Activated CD4-positive, alpha-beta T cell treated with anti-CD3 and anti-CD28 coated beads for 4 hours (primary cell): Measurements from ENCODE around the gene TMEM258.
A peak's percentile ranks its signal among the peaks of the same experiment; 100 is the strongest.

ENCODE experiments used
- DNase-seq, 2 donors: peaks; one replicate each; pipeline ENCODE4 v3.0.0-alpha.2; 2020

The TMEM258 gene

DNA sequence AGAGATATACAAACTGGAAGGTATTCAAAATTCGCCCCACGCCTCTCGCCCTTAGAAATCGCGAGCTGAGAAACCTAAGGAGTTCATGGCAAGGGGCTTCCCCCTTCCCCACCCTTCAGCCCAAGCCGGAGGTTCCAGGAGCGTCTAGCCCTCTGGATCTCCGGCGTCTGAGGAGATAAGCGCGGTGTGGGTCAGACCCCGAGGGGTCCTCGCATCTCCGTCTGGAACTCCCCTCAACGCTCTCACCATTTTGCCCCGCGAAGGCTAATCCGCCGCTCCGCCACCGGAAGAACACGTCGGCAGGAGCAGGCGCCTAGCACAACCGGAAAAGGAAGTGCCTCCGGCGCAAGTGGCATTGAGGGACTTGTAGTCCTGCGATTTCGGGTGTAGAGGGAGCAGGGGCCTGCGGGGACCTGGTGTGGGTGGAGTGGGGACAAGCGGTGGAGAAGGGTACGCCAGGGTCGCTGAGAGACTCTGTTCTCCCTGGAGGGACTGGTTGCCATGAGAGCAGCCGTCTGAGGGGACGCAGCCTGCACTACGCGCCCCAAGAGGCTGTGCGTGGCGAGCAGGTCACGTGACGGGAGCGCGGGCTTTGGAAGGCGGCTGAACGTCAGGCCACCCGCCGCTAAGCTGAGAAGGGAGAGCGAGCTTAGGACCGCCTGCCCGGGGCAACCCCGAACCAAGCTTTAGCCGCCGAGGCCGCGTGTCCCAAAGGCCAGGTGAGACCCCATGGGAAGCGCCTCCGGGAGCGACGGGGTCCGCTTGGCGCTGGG, at the start of gene TMEM258, which contains the start of gene FEN1:
Gene TMEM258 (minus strand): TSS at position 290 of the 773 bp plus-strand sequence. CDS start 41 bp downstream, at position 249.
Gene FEN1 (plus strand): TSS at position 602 of the 773 bp plus-strand sequence. CDS start 2,451 bp downstream, outside the sequence.
- DNase-seq: peak; percentile 81 to 86

DNA sequence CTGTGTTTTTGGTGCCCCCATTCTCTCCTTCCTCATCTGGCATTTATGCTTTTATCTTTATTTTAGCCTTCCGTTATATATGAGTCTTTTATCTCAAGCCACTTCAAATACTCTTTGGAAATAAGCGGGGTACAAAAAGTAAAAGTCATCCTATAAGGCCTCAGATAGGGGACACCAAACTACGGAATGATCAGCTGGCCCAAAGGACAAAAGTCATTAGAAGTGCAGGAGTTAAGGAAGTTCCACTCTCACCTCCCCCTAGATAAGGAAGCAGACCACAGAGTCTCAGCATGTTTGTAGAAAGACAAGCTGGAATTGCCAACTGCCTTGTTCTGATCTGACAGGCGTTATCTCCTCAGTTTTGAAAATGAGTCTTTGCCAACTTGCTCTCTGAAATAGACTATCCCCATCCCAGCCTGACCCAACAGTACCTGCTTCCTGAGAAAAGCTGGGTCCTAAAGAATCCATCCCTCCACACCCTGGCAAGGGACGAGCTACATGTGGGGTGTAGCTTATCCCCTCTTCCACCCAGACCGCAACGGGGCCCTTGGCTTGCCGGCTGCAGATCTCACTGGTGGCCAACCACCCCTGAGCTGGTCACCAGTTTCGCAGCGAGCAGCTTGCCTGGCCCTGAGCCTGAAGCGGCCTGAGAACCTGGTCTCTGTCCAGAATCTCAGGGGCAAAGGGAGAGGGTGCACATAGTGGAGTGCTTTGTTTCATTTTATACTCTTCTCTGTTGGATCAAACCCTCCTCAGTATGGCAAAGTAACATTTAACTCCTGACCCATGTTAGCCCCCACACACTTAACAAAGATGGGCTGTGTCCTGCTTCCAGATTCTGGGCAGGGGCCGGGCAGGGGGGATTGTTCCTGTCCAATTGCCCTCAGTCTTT, 49.5 kb upstream of the TMEM258 start:
- no peak for DNase-seq

- DNase-seq: no peak
Measured at GRCh38 chr11:61840371-61840770, 48.0 kb upstream of the TMEM258 start.

GRCh38 chr11:61839742-61840141, 47.3 kb upstream of the TMEM258 start:
- DNase-seq: no peak

DNA sequence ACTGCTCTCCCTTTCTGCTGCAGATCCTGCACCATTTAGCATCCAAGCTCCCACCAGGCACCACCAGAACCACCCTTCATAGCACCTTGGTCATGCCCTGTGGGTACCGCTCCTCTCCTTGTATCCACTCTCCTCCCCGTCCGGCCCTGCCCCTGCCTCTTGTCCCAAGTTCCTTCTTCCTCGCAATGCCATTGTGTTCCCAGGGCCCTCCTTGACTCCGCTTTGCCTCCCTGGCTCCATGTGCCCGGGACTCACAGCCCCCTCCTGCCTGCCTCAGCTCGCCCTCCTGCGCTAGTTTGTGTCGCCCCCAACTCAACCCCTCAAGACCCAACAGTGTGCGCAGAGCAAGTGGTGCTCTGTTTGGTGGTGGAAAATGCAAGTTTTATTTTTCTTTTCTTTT, 46.5 kb upstream of the TMEM258 start:
- DNase-seq: no peak

DNA sequence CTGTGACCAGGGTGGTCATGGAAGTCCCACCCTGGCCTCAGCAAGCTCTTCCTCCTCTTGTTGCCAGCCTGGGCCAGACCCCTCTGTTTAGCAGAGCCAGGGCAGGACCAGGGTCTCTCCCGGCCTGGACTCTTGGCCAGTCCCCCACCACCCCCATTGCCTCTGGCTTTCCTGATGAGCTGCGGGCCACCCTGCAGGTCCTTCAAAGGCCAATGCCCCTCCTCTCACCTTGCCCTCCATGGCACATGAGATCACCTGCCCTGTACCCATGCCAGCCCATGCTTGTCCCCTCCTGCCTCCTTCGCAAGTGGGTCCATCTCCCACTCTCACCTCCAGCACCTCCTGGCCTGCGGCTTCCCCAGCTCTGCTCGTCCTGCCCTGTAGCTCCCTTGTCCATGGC, 46.1 kb upstream of the TMEM258 start:
- no peak for DNase-seq

- no peak for DNase-seq
Measured at GRCh38 chr11:61837411-61838005, 45.1 kb upstream of the TMEM258 start.

DNA sequence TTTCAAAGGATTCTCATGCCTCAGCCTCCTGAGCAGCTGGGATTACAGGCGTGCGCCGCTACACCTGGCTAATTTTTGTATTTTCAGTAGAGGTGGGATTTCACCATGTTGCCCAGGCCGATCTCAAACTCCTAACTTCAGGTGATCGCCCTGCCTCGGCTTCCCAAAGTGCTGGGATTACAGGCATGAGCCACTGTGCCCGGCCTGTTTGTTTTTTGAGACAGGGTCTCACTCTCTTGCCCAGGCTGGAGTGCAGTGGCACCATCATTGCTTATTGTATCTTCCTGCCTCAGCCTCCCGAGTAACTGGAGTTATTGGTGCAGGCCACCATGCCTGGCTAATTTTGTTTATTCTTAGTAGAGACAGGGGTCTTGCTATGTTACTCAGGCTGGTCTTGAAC, 43.8 kb upstream of the TMEM258 start:
- no peak for DNase-seq

GRCh38 chr11:61834278-61835048, 42.1 kb upstream of the TMEM258 start:
- peak; percentile 13 to 19 for DNase-seq

DNA sequence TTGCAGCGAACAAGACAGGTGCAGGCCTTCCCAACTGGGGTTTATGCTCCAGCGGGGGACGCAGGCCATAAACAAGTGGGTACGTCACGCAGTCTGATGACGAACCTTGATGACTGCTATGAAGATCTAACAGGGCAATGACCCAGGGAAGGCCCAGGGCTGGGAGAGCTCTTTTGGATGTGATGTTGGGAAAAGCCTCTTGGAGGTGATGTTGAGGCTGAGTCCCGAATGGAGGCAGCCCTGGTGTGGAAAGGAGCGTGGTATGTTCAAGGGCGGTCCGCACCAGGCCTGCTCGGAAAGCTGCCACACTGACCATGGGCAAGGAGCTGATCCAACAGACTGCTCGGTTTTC, 41.5 kb upstream of the TMEM258 start:
- no peak for DNase-seq

GRCh38 chr11:61833471-61833870, 41.1 kb upstream of the TMEM258 start:
- DNase-seq: no peak

- DNase-seq: no peak
Measured at GRCh38 chr11:61832754-61833153, 40.4 kb upstream of the TMEM258 start.

DNA sequence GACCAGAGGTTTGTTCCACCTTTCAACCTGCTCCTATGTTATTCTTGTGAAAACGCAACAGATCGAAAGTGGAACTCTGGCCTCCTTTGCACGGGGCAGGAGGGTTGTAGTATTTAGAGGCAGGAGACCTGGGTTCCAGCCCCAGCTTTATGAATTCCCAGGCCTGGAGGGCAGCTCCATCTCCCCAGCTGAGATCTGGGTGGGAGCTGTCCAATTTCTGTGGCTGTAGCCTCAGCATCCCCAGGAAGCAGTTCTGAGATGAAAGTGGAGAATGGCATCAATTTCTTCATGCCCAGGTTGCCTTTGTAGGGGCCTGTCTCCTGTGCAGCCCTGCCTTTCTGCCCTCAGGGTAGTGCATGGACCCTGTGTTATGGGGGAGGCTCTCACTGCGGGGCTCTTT, 39.8 kb upstream of the TMEM258 start:
- DNase-seq: no peak

DNA sequence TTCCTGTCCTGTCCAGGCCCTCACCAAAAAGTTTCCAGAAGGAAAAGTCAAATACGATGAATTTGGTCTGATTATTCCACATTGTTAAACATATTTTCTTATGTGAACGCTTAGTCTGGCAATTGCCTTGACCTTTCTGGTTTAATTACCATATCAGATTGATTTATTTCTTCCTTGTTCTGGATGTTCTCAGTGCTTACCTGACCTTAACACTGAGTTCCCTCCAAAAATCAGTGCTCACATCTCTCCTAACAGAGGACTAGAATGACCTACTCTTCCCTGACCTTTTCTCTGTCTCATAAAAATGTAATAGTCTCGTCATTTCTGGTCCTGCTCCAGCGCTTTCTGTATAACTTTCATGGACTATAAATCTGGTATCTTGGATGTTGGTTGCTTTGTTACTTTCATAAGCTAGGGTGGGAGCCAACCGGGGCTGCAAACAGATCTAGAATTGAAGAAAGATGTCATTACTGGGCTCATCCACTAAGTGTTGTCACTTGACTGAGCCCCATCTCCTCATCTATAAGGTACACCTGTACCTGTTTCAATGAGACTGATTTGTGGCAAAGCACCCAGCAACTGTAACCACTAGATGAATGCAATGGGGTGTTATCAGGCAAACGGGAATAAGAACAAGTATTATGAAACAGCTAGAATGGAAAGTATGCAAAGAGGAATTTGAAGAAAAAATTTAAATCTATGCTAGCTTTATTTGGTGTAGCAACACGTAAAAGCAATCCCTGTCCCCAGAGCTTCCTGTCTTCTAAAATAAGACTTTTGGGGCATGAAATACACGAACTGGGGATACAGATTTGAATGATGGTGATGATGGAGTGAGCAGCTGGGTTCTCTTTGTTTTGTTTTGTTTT, 38.1 kb upstream of the TMEM258 start:
- no peak for DNase-seq

GRCh38 chr11:61829806-61830205, 37.4 kb upstream of the TMEM258 start:
- DNase-seq: no peak

DNA sequence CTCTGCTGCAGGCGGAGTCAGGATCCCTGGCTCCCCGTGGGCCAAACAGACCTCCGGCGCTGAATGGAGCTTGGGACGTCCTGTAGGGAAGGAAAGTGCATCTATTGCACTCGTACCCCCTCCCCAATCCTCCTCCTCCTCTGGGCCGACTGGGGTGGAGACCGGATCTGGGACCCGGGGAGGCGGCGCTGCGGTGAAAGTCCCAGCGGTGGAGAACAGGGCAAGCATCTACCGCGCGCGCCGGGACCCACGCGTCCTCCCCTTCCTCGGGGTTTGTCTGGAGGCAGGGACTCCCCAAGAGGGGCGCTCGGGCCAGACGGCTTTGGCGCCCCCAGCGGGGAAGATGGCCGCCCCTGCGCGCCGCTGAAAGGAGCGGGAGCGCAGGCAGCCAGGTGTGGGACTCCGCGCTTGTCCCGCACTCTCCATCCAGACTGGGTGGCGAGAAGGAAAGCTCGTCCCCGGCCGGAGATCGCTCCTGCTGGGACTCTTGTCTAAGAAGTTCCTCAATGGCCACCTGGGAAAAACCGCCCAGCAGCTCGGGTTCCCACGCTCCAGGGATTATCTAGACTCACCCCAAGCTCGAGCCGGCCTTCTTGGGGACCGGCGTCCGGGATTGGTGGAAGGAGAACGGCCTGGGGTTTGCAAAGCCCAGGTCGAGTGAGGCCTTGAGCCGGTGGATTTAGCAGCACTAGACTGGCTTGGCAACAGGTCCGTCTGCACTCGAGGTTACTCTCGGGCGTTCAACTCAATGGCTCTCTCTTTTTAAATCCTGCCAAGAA, 36.4 kb upstream of the TMEM258 start:
- DNase-seq: peak; percentile 6 to 22

DNA sequence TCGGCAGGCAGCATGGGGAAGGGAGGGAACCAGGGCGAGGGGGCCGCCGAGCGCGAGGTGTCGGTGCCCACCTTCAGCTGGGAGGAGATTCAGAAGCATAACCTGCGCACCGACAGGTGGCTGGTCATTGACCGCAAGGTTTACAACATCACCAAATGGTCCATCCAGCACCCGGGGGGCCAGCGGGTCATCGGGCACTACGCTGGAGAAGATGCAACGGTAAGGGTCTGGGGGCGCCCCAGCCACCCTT, 35.9 kb upstream of the TMEM258 start:
- DNase-seq: no peak

DNA sequence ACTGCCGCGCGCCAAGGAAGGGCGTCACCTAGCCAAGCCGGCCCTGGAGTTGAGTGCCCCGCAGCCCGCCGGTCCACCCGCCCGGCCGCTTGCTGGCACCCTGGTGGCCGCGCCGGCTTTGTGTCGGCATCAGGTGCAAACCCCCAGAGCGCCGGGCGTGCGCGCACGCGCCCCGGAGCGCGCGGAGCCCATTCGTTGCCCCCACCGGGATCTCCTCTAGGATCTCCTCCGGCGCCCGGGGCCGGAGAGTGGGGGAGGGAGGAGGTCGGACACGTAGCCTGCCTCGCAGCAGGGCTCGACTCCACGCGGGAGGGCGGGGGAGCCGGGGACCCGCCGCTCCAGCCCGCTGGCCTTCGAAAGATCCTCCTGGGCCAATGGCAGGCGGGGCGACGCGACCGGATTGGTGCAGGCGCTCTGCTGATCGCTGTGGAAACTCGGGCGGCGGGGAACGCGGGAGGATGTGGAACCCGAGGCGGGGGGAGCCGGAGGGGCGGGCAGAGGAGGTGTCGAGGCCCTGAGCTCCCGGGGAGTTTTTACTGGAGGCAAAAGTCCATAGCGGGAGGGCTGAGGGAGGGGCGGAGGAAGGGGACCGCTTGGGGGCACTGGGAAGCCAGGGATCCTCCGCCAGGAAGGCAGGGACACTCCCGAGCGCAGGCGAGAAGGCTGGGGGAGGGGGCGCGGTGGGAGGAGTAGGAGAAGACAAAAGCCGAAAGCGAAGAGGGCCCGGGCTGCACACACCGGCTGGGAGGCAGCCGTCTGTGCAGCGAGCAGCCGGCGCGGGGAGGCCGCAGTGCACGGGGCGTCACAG, 35.4 kb upstream of the TMEM258 start, which contains the start of gene FADS2:
Gene FADS2 (plus strand): TSS at position 730 of the 808 bp plus-strand sequence. CDS start 91 bp downstream, outside the sequence.
- peak; percentile 47 to 49 for DNase-seq

DNA sequence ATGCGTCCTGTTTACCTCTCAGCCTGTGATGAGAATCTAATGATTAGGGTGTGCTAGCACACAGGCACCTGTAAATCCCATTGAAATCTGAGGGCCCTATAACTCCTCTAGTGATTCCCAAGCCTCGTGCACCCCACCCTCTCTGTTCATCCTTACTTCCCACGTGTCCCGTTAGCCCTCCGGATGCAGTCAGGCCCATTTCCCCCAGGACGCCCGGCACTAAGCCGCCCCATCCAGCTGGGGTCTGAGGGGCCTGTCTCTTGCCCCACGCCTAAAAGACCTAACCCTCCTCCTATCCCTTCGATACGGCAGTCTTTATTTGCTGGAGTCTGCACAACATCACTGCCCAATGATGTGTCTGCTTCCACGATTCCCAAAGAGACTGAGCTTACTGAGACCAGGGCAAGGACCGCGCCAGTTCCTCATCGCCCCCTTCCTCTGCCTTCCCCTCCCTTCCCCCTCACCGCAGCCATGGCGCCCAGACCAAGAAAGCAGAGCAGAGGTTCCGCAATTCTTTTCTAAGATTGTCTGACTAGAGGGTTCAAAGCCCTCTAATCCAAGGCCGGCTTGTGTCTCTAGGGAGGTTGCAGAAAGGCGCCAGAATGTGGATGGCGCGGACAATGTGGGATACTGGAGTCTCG, 34.7 kb upstream of the TMEM258 start:
- no peak for DNase-seq

GRCh38 chr11:61820174-61820573, 27.8 kb upstream of the TMEM258 start:
- DNase-seq: no peak
